ENCODE results near the gene CACNB1.

CACNB1 gene

DNA sequence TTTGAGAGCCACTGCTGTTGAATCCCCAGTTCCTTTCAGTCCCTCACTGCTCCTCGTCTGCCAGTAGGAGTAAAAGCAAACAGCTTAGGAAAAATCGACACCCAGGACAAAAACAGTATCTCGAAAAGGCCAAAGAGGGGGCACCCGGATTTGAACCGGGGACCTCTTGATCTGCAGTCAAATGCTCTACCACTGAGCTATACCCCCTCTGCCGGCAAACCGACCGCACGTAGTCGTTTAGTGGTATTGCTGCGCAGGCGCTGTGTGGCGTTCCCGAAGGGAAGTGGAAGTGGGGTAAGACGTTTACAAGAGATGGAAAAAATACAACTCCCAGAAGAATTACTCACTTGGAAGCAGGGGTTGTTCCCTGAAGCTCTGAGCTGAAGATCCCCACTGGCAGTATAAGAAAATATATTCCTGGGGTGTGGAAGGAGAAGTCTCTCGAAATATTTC lies 43.8 kb downstream of the CACNB1 start:
- in situ Hi-C loops (cut with MboI; ENCODE audit: low sequenced_read_pairs): no loop called here

DNA sequence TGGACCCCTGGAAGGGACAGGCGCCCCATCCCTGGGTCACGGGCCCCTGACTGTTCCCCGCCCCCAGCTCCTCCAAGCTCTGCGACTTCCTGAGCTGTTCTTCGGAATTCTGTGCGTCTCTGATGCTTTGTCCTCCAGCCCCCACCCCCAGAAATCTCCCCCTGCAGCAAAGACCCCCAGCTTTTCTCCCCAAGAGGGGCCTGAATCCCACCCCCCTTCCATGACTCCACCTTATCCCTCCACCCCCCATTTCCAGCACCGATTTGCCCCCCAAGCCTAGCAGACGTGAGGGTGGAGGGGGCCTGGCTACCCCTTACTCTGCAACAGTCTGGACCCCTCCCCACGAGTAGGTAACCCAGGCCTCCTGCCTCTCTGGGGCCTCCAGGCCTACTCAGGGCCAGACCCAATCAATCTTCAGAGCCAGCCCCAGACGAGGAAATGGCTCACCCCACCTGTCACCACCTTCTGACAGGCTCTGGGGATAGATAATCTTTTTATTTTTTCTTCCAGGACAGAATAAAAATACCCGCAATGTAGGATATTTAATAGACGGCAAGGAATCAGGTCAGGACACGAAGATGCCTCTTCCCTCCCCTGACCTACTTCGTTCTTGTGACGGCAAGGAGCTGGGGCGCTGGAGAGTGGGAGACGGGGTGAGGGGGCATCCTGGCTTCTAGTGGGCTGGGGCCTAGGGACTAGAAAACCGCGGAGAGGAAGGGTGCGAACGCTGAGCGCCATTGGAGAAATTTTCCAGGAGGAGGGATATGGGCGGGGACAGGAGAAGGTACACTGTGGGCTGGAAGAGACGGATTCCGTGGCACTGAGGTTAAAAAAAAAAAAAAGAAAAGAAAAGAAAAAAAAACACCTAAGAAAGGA lies 45.3 kb downstream of the CACNB1 start:
- in situ Hi-C loops (cut with MboI; ENCODE audit: low sequenced_read_pairs): no loop called here

DNA sequence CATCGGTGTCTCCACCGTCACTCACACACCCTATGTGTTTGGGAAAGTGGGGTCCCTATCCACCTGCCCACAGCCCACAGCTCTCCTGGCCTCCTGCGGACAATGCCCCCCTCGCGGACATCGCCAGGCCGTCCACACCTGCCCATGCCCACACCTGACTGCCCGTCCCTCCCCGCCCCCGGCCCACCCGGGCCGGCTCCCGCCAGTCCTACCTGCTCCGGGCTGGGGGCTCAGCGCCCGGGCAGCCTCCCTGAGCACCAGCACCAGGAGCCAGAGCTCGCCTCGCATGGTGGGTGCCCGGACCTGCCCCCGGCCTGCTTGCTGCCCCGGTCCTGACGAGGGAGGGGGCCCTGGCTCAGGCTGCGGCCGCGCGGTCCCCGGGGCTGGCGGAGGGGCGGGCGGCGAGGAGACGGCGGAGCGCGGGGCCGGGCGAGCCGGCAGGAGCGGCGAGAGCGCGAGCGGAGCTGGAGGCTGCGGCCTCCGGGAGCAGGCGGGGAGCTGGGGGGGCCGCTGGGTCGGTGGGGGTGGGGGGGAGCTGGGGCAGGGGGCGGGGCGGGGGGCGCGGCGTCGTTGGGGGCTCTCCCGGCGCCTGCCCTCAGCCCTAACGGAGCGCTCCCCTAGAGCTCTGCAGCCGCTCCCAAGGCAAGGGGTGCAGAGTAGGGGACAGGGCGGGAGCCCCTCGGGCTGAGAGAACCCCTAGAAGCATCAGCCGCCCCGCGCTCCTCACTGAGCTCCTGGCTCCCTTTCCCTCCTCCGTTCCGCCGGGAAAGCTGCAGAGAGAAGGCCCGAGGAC lies 46.1 kb downstream of the CACNB1 start, which contains the start of gene PLXDC1:
PLXDC1 (minus strand) TSS at position 488 of the 793 bp plus-strand sequence; CDS start at position 288, 200 bp downstream.
- in situ Hi-C loops (cut with MboI; ENCODE audit: low sequenced_read_pairs): no loop called here

DNA sequence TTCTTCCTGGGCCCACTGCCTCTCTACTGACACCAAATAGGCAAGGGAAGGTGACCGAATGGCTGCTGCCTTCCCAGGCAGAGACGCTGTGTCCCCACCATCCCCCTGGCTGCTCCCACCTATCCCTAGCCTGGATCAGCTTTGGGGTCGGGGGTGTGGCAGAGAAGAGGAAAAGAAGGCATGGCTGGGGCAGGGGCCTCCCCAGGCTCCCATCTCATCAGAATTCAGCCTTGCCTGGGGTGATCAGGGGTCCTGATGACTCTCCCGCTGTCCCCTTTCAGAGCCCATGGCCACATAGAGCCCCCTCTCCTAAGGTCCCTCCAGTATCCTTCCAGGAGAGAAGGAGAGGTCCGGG lies 46.7 kb downstream of the CACNB1 start:
- in situ Hi-C loops (cut with MboI; ENCODE audit: low sequenced_read_pairs): no loop called here

DNA sequence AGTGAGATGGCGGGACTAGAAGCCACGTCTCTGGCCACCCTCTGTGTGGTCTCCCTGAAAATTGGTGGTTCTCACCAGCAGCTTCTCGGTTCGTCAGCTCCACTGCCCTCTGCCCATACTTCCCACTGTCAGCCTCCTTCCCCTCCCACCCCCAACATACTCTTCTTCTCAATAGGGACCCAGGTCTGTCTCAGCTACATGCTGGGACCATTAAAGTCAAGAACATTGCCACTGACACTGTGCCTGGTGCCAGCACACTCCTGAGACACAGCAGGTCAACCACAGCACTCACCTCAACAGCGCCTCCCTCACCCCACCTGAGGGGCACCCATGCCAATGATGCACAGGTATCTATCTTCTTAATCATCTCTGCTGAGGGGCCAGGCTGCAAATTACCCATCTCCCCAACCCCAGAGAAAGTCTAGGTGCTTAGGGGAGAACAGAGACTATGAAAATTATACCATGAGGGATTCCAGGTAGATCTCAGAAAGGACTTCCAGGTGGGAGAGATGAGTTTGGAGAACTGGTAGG lies 47.3 kb downstream of the CACNB1 start:
- in situ Hi-C loops (cut with MboI; ENCODE audit: low sequenced_read_pairs): no loop called here

DNA sequence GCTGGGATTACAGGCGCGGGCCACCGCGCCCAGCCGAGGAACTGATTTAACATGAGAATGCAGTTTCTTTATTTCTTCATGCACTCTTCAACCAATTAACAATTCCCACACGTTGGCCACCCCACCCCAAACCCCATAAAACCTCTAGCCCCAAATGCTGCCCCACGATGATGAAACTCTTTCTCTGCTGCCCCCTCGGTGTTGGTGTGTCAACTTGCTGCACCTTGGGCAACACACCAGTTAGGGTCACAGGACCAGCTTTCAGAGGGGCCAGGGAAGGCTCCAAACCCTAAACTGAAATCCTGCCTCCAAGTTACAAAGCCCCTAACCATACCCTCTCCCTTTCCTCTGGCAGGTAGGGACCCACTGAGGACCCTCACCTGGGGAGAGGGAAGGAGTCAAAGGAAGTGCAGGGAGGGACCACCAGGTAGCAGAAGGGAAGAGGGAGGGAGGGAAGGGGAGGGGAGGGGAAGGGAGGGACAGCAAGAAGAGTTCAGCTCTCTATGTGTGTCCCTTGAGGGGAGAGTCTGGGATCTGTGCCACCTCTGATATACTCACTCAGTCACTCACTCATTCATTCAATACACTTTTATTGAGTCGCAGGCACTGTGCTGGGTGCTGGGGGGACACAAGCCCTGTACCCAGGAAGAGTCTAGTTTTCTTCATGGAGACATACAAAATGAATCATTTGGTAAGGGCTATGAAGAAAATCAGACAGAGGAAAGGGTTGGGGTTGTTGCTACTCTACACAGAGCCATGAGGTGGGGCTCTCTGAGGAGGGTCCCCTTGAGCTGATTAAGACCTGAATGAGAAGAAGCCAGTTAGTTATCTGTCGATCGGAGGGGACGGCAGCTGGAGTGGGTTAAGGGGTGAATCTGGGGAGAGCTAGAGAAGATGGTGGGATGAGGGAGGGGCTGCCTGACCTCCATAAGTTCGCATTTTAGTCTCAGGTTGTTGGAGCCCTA lies 50.0 kb downstream of the CACNB1 start:
- in situ Hi-C loops (cut with MboI; ENCODE audit: low sequenced_read_pairs): no loop called here

DNA sequence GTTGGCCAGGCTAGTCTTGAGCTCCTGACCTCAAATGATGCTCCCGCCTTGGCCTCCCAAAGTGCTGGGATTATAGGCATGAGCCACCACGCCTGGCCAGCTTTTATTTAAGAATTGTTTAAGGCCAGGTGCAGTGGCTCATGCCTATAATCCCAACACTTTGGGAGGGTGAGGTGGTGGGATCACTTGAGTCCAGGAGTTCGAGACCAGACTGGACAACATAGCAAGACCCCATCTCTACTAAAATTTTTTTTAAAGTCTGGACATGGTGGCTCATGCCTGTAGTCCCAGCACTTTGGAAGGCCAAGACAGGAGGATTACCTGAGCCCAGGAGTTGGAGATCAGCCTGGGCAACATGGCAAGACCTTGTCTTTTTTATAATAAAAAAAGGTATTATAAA lies 51.2 kb downstream of the CACNB1 start:
- in situ Hi-C loops (cut with MboI; ENCODE audit: low sequenced_read_pairs): no loop called here

DNA sequence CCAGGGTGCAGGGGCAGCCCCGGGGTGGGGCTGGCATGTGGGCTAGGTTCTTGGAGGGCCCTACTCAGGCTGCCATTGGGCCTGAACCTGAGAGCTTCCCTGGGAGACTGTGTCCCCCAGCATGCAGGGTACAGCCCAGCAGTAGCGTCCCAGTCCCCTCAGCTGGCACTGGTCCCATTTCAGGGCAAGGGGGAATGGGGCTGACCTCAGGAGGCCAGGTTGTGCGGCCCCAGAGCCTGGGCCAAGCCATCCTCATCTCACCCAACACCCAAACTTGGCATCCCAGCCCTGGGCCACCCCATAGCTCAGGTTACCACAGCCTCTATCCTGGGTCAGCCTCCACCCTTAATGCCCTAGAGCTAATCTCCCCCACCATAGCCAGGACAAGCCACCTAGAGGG lies 52.3 kb downstream of the CACNB1 start:
- in situ Hi-C loops (cut with MboI; ENCODE audit: low sequenced_read_pairs): no loop called here

DNA sequence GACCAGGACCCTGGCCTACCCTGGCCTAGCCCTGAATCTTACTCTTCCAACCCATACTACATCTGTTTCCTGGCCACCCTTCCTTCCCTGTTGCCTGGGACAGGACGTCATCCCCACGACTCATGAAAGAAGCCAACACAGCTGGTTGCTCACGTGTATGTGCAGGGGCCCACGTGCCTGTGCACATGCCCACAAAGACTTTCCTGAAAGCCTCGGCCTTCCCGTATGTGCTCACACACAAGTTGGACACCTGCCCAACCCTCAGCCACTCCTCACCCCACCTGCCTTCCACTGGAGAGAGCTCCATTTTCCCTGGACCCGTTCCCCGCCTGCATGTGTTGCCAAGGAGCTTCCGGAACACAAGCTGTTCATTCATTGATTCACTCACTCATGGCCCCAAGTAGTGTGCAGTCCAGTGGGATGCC lies 53.0 kb downstream of the CACNB1 start:
- in situ Hi-C loops (cut with MboI; ENCODE audit: low sequenced_read_pairs): no loop called here

DNA sequence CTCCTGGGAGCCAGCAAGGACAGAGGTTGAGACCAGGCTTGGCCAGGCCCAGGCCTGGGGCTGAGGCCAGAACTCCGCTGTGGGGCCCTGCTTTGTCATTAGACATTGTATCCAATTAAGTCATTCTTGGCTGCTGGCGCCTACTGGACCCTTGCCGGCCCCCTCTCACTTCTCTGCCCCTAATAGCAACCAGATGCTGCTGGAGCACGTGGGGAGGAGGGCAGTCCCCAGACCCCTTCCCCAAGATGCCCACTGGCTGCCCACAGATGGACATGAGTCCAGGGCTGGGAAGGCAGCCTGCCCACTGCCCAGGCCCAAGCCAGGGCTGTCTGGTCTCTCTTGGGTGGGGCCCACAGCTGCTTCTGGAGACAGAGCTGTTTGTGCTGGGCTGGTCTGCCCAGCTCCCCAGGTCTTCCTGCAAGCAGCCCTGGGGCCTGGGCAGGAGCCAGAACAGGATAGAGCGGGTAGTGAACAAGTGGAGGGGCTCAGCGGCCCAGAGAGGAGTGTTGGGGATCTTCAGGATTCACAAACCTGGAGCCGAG lies 53.8 kb downstream of the CACNB1 start:
- in situ Hi-C loops (cut with MboI; ENCODE audit: low sequenced_read_pairs): no loop called here

DNA sequence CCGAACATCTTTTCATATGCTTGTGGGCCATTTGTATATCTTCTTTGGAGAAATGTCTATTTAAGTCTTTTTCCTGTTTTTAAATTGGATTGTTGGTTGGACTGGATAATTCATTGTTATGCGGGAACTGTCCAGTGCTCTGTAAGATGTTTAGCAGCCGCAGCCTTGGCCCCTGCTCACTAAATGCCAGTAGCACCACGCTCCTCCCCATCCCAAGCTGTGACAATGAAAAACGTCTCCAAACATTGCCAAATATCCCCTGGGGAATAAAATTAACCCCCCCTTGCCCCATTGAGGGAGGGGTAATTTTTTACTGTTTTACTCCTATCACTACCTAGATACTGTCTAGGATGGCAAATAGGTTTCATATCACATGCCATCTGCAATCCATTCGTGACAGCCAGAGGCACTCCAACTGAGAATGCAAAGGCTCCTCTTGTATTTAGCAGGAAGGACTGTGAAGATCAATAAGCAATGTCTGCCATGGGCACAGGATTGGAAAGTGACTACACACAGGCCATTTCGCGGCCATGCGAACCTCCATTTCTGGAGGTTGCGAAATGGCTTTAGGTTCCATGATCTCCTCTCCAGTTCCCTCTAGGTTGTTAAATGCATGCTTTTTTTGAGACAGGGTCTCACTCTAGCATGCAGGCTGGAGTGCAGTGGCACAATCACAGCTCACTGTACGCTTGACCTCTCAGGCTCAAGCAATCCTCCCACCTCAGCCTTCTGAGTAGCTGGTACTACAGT lies 55.4 kb downstream of the CACNB1 start:
- in situ Hi-C loops (cut with MboI; ENCODE audit: low sequenced_read_pairs): no loop called here

DNA sequence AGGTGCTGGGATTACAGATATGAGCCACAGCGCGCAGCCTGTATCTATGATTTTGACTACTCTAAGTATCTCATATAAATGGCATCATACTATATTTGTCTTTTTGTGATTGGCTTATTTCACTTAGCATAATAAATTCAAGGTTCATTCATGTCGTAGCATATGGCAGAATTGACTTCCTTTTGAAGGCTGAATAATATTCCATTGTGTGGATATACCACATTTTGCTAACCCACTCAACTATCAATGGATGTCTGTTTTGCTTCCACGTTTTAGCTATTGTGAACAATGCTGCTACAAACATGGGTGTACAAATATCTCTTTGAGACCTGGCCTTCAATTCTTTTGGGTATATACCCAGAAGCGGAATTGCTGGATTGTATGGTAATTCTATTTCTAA lies 56.2 kb downstream of the CACNB1 start:
- in situ Hi-C loops (cut with MboI; ENCODE audit: low sequenced_read_pairs): no loop called here

DNA sequence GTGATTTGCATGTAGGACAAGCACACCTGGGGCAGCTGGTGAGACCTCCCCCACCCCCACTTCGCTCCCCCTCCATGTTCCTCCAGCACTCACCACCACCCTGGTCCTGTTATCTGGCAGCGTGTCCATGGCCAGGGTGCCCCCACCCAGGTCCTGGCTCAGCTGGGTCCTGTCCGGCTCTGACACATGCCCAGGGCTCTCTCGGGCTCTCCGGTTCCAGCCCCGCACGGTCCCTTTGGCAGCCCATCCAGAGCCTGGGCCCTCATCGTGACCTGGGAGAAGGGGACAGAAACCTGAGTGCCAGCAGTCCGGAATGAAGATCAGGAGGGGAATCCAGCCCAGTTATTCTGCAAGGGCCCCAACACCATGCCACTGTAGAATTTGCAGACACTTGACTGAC lies 57.9 kb downstream of the CACNB1 start:
- in situ Hi-C loops (cut with MboI; ENCODE audit: low sequenced_read_pairs): no loop called here

DNA sequence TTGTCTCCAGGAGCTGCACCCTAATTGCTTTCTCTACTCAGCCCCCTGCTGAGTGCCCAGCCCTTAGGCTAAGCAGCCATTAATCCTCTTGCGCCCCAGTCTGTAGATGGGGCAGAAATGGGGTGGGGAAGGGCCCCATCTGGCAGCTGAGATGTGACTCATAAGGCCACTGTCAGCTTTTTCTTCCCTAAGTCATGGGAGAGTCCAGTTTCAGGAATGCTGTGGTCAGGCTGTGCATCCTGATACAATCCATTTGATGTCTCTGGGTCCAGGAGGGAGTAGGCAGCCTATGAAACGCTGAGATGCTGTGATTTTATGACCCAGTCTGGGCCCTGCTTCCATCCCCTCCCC lies 58.3 kb downstream of the CACNB1 start:
- in situ Hi-C loops (cut with MboI; ENCODE audit: low sequenced_read_pairs): no loop called here

DNA sequence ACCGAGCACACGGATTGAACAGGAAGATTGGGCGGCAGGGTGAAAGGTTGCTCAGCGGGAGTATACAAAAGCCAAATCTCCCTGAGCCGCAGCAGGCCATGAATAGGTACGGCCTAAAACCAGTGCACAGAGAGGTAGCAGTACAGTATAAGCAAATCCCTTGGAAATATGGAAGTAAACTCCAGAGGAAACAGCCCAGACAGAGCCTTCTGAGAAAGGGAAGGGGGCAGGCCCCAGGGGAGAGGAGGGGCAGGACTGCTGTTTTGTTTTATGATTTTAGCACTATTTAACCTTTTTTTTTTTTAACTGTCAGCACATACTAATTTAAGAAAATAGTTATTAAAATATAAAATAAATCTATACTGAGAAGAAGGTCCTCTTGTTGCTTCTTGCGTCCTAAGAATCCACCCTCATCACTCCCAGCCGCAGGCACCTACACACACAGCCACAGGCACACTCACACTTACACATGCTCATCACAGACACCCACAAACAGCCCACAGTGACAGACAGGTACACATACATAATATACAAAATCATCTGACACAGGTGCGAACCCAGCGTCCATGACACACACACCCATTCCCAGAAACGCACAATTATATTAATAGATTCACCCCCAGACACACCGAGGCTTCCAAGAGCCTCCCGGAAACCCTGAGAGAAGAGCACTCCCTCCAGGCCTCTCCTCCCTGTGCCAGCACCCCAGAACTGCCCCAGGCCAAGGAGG lies 58.9 kb downstream of the CACNB1 start:
- in situ Hi-C loops (cut with MboI; ENCODE audit: low sequenced_read_pairs): no loop called here

DNA sequence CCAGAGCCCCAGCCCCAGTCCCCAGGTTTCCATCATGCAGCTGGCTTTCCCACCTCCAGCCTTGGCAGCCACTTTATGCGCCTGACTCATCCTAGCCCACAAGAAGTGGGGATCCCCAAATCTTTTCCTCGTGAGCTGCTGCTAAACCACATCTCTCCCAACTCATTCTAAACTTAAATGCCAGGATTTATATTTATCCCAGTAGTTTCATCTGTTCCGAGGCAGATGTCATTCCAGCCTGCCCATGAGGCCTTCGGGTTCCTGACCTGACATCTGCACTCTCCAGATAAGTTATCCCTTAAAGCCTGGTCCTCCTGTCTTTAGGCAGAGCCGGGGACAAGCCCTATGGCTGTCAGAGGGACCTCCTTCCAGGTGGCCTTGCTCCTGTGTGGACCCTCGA lies 62.6 kb downstream of the CACNB1 start:
- in situ Hi-C loops (cut with MboI; ENCODE audit: low sequenced_read_pairs): no loop called here

DNA sequence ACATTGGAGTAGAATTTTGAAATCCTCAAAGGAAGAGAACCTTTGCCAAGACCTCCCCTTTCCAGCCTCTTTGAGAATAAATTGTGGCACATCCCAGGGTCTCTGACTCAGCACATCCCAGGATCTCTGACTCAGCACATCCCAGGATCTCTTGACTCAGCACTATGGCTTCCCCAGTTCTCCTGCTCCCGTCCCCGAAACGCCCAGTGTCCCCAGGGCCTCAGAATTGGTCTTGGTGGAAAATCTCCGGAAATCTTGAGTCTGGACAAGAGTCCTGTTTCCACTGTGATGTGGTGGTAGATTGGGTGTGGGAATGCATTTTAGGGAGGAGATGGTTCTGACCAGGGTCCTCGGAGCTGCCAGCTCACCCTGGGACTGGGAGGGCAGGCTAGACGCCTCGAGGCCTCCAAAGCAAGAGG lies 65.3 kb downstream of the CACNB1 start:
- in situ Hi-C loops (cut with MboI; ENCODE audit: low sequenced_read_pairs): no loop called here

DNA sequence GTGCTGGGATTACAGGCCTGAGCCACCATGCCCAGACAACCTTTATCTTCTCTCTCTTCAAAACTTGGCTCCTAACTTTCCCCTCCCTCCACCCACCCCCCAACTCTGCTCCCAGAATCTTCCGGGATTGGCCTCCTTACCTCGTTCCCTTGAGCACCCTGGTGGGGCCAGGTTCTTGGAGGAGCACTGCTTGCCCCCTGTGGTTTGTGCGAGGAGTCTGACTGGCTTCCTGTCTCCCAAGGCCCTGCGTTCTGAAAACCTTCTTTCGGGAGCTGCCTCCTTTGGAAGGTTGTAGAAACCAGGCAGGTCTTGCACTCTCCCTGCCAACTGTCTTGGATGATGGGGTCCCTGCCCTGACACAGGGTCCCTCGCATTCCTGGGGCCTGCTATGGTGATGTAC lies 65.9 kb downstream of the CACNB1 start:
- in situ Hi-C loops (cut with MboI; ENCODE audit: low sequenced_read_pairs): no loop called here

DNA sequence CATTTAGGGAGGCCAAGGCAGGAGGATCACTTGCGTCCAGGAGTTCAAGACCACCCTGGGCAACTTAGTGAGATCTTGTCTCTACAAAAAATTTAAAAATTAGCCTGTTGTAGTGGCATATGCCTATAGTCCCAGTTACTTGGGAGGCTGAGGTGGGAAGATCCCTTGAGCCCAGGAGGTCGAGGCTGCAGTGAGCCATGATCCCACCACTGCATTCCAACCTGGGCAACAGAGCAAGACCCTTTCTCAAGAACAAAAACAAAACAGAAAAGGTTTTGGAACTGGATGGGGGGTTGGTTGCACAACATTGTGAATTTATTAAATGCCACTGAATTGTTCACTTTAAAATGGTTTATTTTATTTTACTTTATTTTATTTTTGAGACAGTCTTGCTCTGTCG lies 67.3 kb downstream of the CACNB1 start:
- in situ Hi-C loops (cut with MboI; ENCODE audit: low sequenced_read_pairs): no loop called here

All from hTERT RPE-1 (cell line).